ENCODE results near the gene TAC3.

The TAC3 gene

GRCh38 chr12:57008178-57008577 is 8.2 kb downstream of the TAC3 start:
- in situ Hi-C loops (cut with MboI; ENCODE audit: low sequenced_read_pairs), result loop anchor here (25.0 kb wide), 1 partner anchor 246 kb away; the partner anchor contains the start of genes HSD17B6 and PRIM1

- in situ Hi-C loops (cut with MboI; ENCODE audit: low sequenced_read_pairs), result loop anchor here (25.0 kb wide), 1 partner anchor 245 kb away; the partner anchor contains the start of genes HSD17B6 and PRIM1
Measured at GRCh38 chr12:57006809-57007475, 9.4 kb downstream of the TAC3 start.

- in situ Hi-C loops (cut with MboI; ENCODE audit: low sequenced_read_pairs), result loop anchor here (25.0 kb wide), 1 partner anchor 244 kb away; the partner anchor contains the start of genes HSD17B6 and PRIM1
Measured at GRCh38 chr12:57005980-57006808, 10.1 kb downstream of the TAC3 start, which contains the start of gene ZBTB39. Gene ZBTB39 (minus strand): TSS chr12:57006546. CDS start chr12:57004917, 1,629 bp downstream.

- in situ Hi-C loops (cut with MboI; ENCODE audit: low sequenced_read_pairs), result loop anchor here (25.0 kb wide), 1 partner anchor 242 kb away; the partner anchor contains the start of genes HSD17B6 and PRIM1
Measured at GRCh38 chr12:57004651-57005050, 11.7 kb downstream of the TAC3 start.

- in situ Hi-C loops (cut with MboI; ENCODE audit: low sequenced_read_pairs), result loop anchor here (25.0 kb wide), 1 partner anchor 241 kb away; the partner anchor contains the start of genes HSD17B6 and PRIM1
Measured at GRCh38 chr12:57003395-57003794, 12.9 kb downstream of the TAC3 start.

GRCh38 chr12:57001448-57001906 is 14.9 kb downstream of the TAC3 start:
- in situ Hi-C loops (cut with MboI; ENCODE audit: low sequenced_read_pairs), result loop anchor here (25.0 kb wide), 1 partner anchor 239 kb away; the partner anchor contains the start of genes HSD17B6 and PRIM1

GRCh38 chr12:57000393-57000792 is 15.9 kb downstream of the TAC3 start:
- in situ Hi-C loops (cut with MboI; ENCODE audit: low sequenced_read_pairs), result loop anchor here (25.0 kb wide), 1 partner anchor 238 kb away; the partner anchor contains the start of genes HSD17B6 and PRIM1

GRCh38 chr12:56999456-56999855 is 16.9 kb downstream of the TAC3 start:
- in situ Hi-C loops (cut with MboI; ENCODE audit: low sequenced_read_pairs), result no loop called here

GRCh38 chr12:56998981-56999380 is 17.3 kb downstream of the TAC3 start:
- in situ Hi-C loops (cut with MboI; ENCODE audit: low sequenced_read_pairs), result no loop called here

- in situ Hi-C loops (cut with MboI; ENCODE audit: low sequenced_read_pairs), result no loop called here
Measured at GRCh38 chr12:56998316-56998715, 18.0 kb downstream of the TAC3 start.

- in situ Hi-C loops (cut with MboI; ENCODE audit: low sequenced_read_pairs), result no loop called here
Measured at GRCh38 chr12:56996793-56997545, 19.4 kb downstream of the TAC3 start.

GRCh38 chr12:56995930-56996496 is 20.3 kb downstream of the TAC3 start:
- in situ Hi-C loops (cut with MboI; ENCODE audit: low sequenced_read_pairs), result no loop called here

GRCh38 chr12:56995201-56995929 is 21.0 kb downstream of the TAC3 start:
- in situ Hi-C loops (cut with MboI; ENCODE audit: low sequenced_read_pairs), result no loop called here

GRCh38 chr12:56994231-56994746 is 22.0 kb downstream of the TAC3 start:
- in situ Hi-C loops (cut with MboI; ENCODE audit: low sequenced_read_pairs), result no loop called here

GRCh38 chr12:56993346-56993745 is 23.0 kb downstream of the TAC3 start:
- in situ Hi-C loops (cut with MboI; ENCODE audit: low sequenced_read_pairs), result no loop called here

- in situ Hi-C loops (cut with MboI; ENCODE audit: low sequenced_read_pairs), result no loop called here
Measured at GRCh38 chr12:56991319-56992246, 24.7 kb downstream of the TAC3 start.

GRCh38 chr12:56990648-56991318 is 25.5 kb downstream of the TAC3 start:
- in situ Hi-C loops (cut with MboI; ENCODE audit: low sequenced_read_pairs), result no loop called here

Data from HL-60/S4 treated with phorbol 12-myristate 13-acetate at 8.2 ng/mL for 4 days and 3 days (cell line).